ENCODE measurements around the gene NOL11.

- no peak for TF ChIP-seq POLR2AphosphoS5 (IDR thresholded peaks at IDR 0.05; ENCODE audit: low read depth, low read length)
- TF ChIP-seq POLR2A (IDR thresholded peaks at IDR 0.05; ENCODE audit: control extremely low read depth in 1 of 2, low read depth in 2 of 2, low read length in 2 of 2) = no peak
- no peak for TF ChIP-seq SIN3A (conservative IDR thresholded peaks at IDR 0.05 in 1 of 2, IDR thresholded peaks at IDR 0.05 in 1 of 2; ENCODE audit: low read depth in 1 of 2, low read length in 2 of 2)
- TF ChIP-seq CTCF (IDR thresholded peaks at IDR 0.05; ENCODE audit: control extremely low read depth in 1 of 3, insufficient read depth in 1 of 3, low read depth in 1 of 3, low read length in 3 of 3) = no peak
- no peak for TF ChIP-seq SIX5 (IDR thresholded peaks at IDR 0.05; ENCODE audit: low read depth, low read length)
- TF ChIP-seq TAF1 (IDR thresholded peaks at IDR 0.05; ENCODE audit: low read depth, low read length) = no peak
- TF ChIP-seq KDM5A (IDR thresholded peaks at IDR 0.05; ENCODE audit: low read length) = no peak
- no peak for TF ChIP-seq KDM1A (IDR thresholded peaks at IDR 0.05; ENCODE audit: borderline replicate concordance, low read length)
- TF ChIP-seq EGR1 (IDR thresholded peaks at IDR 0.05; ENCODE audit: borderline replicate concordance, low read depth, low read length) = no peak
- TF ChIP-seq CBX5 (IDR thresholded peaks at IDR 0.05; ENCODE audit: low read depth, low read length) = no peak
- no peak for TF ChIP-seq YY1 (IDR thresholded peaks at IDR 0.05; ENCODE audit: low read depth, low read length)
- no peak for TF ChIP-seq CBX8 (IDR thresholded peaks at IDR 0.05; ENCODE audit: borderline replicate concordance, low read depth, low read length)
Observed at GRCh38 chr17:67685351-67685750, 32.4 kb upstream of the NOL11 start.
